Left ventricle myocardium inferior (tissue), 1 donor: ENCODE data around the gene MOXD1. TPM values are rescaled to one million over a fixed set of nuclear protein-coding genes. Genes with fewer than 3 reads are reported as not detected.

Experiments
- DNase-seq: peaks from one replicate; pipeline ENCODE4 v3.0.0-alpha.2; 2020
- H3K27ac ChIP-seq: fragments of 200-600 bp; replicated peaks from 2 replicates; pipeline ENCODE4 v1.8.0; 2021
- H3K27me3 ChIP-seq: fragments of 200-600 bp; 2 replicates; pipeline ENCODE4 v1.8.0; 2021; ENCODE audit warnings: low read depth
- H3K36me3 ChIP-seq: fragments of 200-600 bp; 2 replicates; pipeline ENCODE4 v1.8.0; 2021
- H3K4me1 ChIP-seq: fragments of 200-600 bp; 2 replicates; pipeline ENCODE4 v1.8.0; 2021
- H3K4me3 ChIP-seq: fragments of 200-600 bp; 2 replicates; pipeline ENCODE4 v1.8.0; 2021; ENCODE audit warnings: mild to moderate bottlenecking, moderate library complexity
- H3K9me3 ChIP-seq: fragments of 200-600 bp; replicated peaks from 2 replicates; pipeline ENCODE4 v1.8.0; 2021
- intact Hi-C: fragments of 100-400 bp; cut with micrococcal nuclease; formaldehyde crosslinking; loops from one replicate; pipeline ENCODE4 v1.11.0; 2022
- total RNA-seq: library from RNA; stranded (reverse); fragmentation: NEBNext Ultra II Directional; extraction: Animal tissue kit (Norgen Biotek cat#: 25700); gene quantifications from one replicate; pipeline ENCODE4 v1.2.1, GENCODE V29; 2021
- TF ChIP-seq, protein P1 (sequence below): fragments of 200-600 bp; IDR thresholded peaks from 2 replicates; pipeline ENCODE4 v1.8.0; 2021; ENCODE audit warnings: antibody characterized with exemption, mild to moderate bottlenecking, borderline replicate concordance
- donor health status: DM: no; HTN: yes; CAD: no; lungs with severe emphysema.

Gene MOXD1
- total RNA-seq, 1 donor from 2014 or later, result 3.4 TPM

DNA sequence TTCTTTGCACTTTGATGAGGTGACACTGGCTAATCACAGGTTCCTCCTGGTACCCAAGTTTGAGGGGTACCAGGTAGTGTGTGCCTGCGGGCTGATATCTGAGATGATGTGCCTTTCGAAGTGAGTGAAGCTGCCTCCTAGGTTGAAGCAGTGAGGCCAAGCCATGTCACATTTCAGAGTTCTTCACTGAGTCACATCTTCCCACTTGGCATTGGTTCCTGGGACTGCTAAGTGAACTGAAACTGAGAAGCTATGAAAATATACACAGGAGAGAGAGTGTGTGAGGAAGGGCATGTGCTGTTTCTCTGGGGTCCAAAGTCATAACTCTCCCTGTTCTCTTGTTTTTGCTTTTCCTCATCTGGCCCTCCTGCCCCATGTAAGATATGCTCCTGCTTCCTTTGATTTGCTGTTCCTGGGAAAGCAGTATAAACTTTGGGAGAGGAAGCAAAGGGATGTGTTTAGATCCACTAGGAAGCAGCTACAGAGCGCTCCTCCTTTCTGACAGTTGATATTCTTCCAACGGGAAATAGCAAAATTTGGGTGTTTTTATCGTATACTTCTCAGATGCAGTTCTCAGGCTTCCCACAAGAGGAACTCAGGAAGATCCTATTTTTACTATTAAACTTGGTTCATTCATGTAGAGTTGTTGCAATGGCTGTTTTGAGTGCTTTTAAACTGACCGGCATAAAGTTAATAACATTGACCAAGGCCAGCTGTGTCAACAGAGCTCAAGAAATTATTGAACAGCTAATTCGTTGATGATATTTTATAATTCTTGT, 153.7 kb downstream of the MOXD1 start:
- TF ChIP-seq, protein P1, sequence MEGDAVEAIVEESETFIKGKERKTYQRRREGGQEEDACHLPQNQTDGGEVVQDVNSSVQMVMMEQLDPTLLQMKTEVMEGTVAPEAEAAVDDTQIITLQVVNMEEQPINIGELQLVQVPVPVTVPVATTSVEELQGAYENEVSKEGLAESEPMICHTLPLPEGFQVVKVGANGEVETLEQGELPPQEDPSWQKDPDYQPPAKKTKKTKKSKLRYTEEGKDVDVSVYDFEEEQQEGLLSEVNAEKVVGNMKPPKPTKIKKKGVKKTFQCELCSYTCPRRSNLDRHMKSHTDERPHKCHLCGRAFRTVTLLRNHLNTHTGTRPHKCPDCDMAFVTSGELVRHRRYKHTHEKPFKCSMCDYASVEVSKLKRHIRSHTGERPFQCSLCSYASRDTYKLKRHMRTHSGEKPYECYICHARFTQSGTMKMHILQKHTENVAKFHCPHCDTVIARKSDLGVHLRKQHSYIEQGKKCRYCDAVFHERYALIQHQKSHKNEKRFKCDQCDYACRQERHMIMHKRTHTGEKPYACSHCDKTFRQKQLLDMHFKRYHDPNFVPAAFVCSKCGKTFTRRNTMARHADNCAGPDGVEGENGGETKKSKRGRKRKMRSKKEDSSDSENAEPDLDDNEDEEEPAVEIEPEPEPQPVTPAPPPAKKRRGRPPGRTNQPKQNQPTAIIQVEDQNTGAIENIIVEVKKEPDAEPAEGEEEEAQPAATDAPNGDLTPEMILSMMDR, result no peak
- intact Hi-C loops, result no loop called here
- H3K27me3 ChIP-seq, result no peaks in the 10 kb centered on the region
- peaks cover 10% of the 10 kb centered on the region for H3K9me3 ChIP-seq
- no peak overlapping the region for H3K4me3 ChIP-seq
- no peak for DNase-seq
- no peaks in the 10 kb centered on the region for H3K4me1 ChIP-seq
- no peak overlapping the region for H3K27ac ChIP-seq
- no peaks in the 10 kb centered on the region for H3K36me3 ChIP-seq

DNA sequence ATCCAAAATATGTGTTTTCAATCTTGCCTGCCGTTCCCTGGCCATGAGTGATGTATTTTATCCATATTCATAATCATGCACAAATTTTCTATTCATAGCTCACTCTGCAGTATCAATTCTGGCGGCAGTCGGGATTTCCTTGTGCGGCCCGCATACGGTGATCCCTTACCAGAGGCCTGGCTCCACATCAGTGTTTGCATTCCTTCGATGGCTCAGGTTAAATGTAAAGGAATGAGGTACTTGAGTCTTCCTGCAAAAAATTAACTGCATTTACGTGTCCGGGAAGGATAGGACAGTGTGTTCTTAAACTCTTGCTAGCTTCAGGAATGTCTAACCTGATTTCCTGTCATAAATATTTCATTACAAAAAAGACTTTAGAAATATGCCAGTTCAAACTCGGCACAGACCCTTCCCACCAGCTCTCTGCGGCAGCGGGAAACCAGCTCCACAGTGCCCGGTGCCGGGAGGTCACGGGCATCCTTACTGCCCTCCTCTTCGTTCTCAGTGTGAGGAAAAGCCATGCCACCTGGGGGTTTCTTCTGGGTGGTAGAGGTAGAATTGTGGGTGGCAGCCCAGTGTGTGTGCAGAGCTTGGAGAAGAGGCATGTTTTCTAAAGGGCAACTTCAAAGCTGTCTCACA, 154.5 kb downstream of the MOXD1 start:
- TF ChIP-seq, protein P1, result no peak
- H3K36me3 ChIP-seq, result no peaks in the 10 kb centered on the region
- no peak for DNase-seq
- no peaks in the 10 kb centered on the region for H3K27me3 ChIP-seq
- H3K4me1 ChIP-seq, result no peaks in the 10 kb centered on the region
- no peak overlapping the region for H3K4me3 ChIP-seq
- intact Hi-C loops, result no loop called here
- peaks cover 3% of the 10 kb centered on the region for H3K9me3 ChIP-seq
- H3K27ac ChIP-seq, result no peak overlapping the region

DNA sequence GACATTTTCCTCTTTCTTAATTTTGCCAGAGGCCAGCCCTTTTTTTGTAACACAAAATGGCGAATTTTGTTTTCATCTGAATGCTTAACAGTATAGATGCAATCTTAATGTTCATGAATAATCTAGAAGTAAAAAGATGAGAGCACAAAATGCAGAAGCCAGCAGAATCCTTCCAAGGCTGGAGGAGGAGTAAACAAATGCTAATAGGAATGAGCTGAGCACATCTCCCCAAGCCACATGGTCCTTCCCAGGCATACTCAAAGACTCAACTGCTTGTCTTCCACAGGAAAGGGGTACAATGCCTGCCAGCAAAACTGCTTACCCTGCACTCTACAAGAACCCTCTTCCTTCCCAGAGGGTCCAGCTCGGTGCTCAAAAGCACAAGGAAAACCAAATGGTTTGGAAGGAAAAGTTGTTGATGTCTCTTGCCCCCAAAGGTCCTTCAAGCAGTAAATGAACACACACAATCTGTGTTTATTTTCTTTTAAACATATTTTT, 155.1 kb downstream of the MOXD1 start:
- no peak for DNase-seq
- H3K4me1 ChIP-seq, result no peaks in the 10 kb centered on the region
- TF ChIP-seq, protein P1, result no peak
- no peaks in the 10 kb centered on the region for H3K9me3 ChIP-seq
- H3K4me3 ChIP-seq, result no peak overlapping the region
- no peak overlapping the region for H3K27ac ChIP-seq
- intact Hi-C loops, result no loop called here
- no peaks in the 10 kb centered on the region for H3K27me3 ChIP-seq
- no peaks in the 10 kb centered on the region for H3K36me3 ChIP-seq

Other genes starting within 250 kb of the MOXD1 start
- 48.4 TPM for gene STX7, start 111.6 kb upstream of the MOXD1 start, total RNA-seq
- not detected for gene TAAR9, start 136.8 kb upstream of the MOXD1 start, total RNA-seq
- not detected for gene TAAR8, start 151.2 kb upstream of the MOXD1 start, total RNA-seq
- gene TAAR6, start 168.8 kb upstream of the MOXD1 start, total RNA-seq, result not detected
- not detected for gene TAAR5, start 188.3 kb upstream of the MOXD1 start, total RNA-seq
- not detected for gene TAAR2, start 222.8 kb upstream of the MOXD1 start, total RNA-seq